NT2/D1 (cell line): ENCODE data around the gene BCL2L11.

ENCODE experiments used
- DNase-seq: peaks from one replicate; pipeline ENCODE4 v3.0.0-alpha.2; 2011; ENCODE audit warnings: low read depth, low spot score
- H3K27me3 ChIP-seq: 2 replicates; pipeline ENCODE4 v1.6.0; 2011; ENCODE audit warnings: mild to moderate bottlenecking; ENCODE audit not compliant: insufficient read length, insufficient read depth
- H3K36me3 ChIP-seq: 2 replicates; pipeline ENCODE4 v1.6.1; 2011; ENCODE audit warnings: mild to moderate bottlenecking, low read length, mixed read lengths; ENCODE audit not compliant: insufficient read depth, insufficient read length
- H3K4me1 ChIP-seq: 2 replicates; pipeline ENCODE4 v1.5.1; 2011; ENCODE audit not compliant: insufficient read depth, insufficient read length
- H3K4me3 ChIP-seq: 2 replicates; pipeline ENCODE4 v1.5.1; 2011; ENCODE audit warnings: low read depth; ENCODE audit not compliant: insufficient read length
- H3K9ac ChIP-seq: 2 replicates; pipeline ENCODE4 v1.6.0; 2011; ENCODE audit warnings: low read depth; ENCODE audit not compliant: insufficient read length
- H3K9me3 ChIP-seq: 2 replicates; pipeline ENCODE4 v1.5.1; 2011; ENCODE audit warnings: mild to moderate bottlenecking, low read length; ENCODE audit not compliant: insufficient read depth
- SUZ12 ChIP-seq: IDR thresholded peaks from 2 replicates; pipeline ENCODE4 v1.6.1; 2011; ENCODE audit not compliant: insufficient read length, insufficient read depth; ENCODE audit errors: extremely low read depth
- YY1 ChIP-seq: IDR thresholded peaks from 2 replicates; pipeline ENCODE4 v1.6.1; 2011; ENCODE audit not compliant: insufficient read length, insufficient read depth
- ZNF274 ChIP-seq: IDR thresholded peaks from 2 replicates; pipeline ENCODE4 v1.6.1; 2011; ENCODE audit warnings: mild to moderate bottlenecking, low read depth, low read length

The BCL2L11 gene

GRCh38 chr2:111118481-111118980 is 2.2 kb upstream of the BCL2L11 start:
- H3K36me3 ChIP-seq, result no peaks in the 10 kb centered on the region
- no peaks in the 10 kb centered on the region for H3K4me1 ChIP-seq
- peak overlapping the region; percentile 95 for H3K9ac ChIP-seq
- H3K9me3 ChIP-seq, result no peaks in the 10 kb centered on the region
- no peak for TF ChIP-seq YY1
- TF ChIP-seq SUZ12, result no peak
- no peak for TF ChIP-seq ZNF274
- peak overlapping the region; percentile 67 for H3K4me3 ChIP-seq
- H3K27me3 ChIP-seq, result peaks cover 74% of the 10 kb centered on the region
- no peak for DNase-seq

GRCh38 chr2:111118981-111119821 is 1.5 kb upstream of the BCL2L11 start:
- Histone ChIP-seq H3K4me1 (peaks cover 4% of the 10 kb centered on the region), H3K9ac (peak overlapping the region; percentile 95), H3K9me3 (no peaks in the 10 kb centered on the region), H3K27me3 (peaks cover 69% of the 10 kb centered on the region), H3K36me3 (peaks cover 6% of the 10 kb centered on the region), H3K4me3 (peak overlapping the region; percentile 67)
- no peak for DNase-seq
- TF ChIP-seq YY1, result no peak
- peak; percentile 90 for TF ChIP-seq SUZ12
- no peak for TF ChIP-seq ZNF274

- peak overlapping the region; percentile 95 for H3K9ac ChIP-seq
Measured at GRCh38 chr2:111119822-111120252, 877 bp upstream of the BCL2L11 start.

GRCh38 chr2:111121028-111121827 is 514 bp downstream of the BCL2L11 start:
- Histone ChIP-seq H3K9me3 (no peaks in the 10 kb centered on the region), H3K27me3 (peaks cover 56% of the 10 kb centered on the region), H3K9ac (peak overlapping the region; percentile 95), H3K4me3 (peak overlapping the region; percentile 90), H3K36me3 (peaks cover 23% of the 10 kb centered on the region), H3K4me1 (peaks cover 4% of the 10 kb centered on the region)
- DNase-seq, result no peak
- TF ChIP-seq SUZ12, result peak; percentile 36
- TF ChIP-seq YY1, result no peak
- TF ChIP-seq ZNF274, result no peak

More at GRCh38 chr2:111119822-111120252, 877 bp upstream of the BCL2L11 start:
- H3K4me3 ChIP-seq, result peak overlapping the region; percentile 67
- peaks cover 11% of the 10 kb centered on the region for H3K36me3 ChIP-seq
- TF ChIP-seq YY1 (no peak), ZNF274 (no peak), SUZ12 (no peak)
- no peaks in the 10 kb centered on the region for H3K9me3 ChIP-seq
- no peak for DNase-seq
- H3K27me3 ChIP-seq, result peaks cover 66% of the 10 kb centered on the region
- peaks cover 4% of the 10 kb centered on the region for H3K4me1 ChIP-seq

- Histone ChIP-seq H3K4me3 (peak overlapping the region; percentile 90), H3K36me3 (peaks cover 23% of the 10 kb centered on the region), H3K27me3 (peaks cover 48% of the 10 kb centered on the region), H3K4me1 (peaks cover 4% of the 10 kb centered on the region), H3K9me3 (no peaks in the 10 kb centered on the region), H3K9ac (peak overlapping the region; percentile 96)
- TF ChIP-seq SUZ12, result no peak
- TF ChIP-seq ZNF274, result no peak
- no peak for TF ChIP-seq YY1
- DNase-seq, result peak; percentile 89
Measured at GRCh38 chr2:111121828-111122630, 1.3 kb downstream of the BCL2L11 start.

GRCh38 chr2:111122631-111123421 is 2.1 kb downstream of the BCL2L11 start:
- TF ChIP-seq YY1, result no peak
- TF ChIP-seq ZNF274, result no peak
- no peak for TF ChIP-seq SUZ12
- Histone ChIP-seq H3K9me3 (no peaks in the 10 kb centered on the region), H3K27me3 (peaks cover 40% of the 10 kb centered on the region), H3K4me3 (peak overlapping the region; percentile 90), H3K36me3 (peaks cover 27% of the 10 kb centered on the region), H3K4me1 (peaks cover 4% of the 10 kb centered on the region), H3K9ac (peak overlapping the region; percentile 96)
- peak; percentile 83 for DNase-seq
